PFSK-1 (cell line): ENCODE data around the gene KATNAL2.

Experiments used
- POLR2AphosphoS5 ChIP-seq: IDR thresholded peaks from 2 replicates; pipeline ENCODE4 v1.6.1; 2012; ENCODE audit warnings: low read depth, mild to moderate bottlenecking, control low read depth, low read length, moderate library complexity
- REST ChIP-seq, 2 experiments: IDR thresholded peaks; 2 replicates each; pipeline versions ENCODE4 v1.6.1 to v1.8.0; 2011 to 2012; ENCODE audit warnings: low read depth in 2 of 2, low read length in 2 of 2, control low read depth in 1 of 2, inconsistent platforms in 1 of 2, mild to moderate bottlenecking in 1 of 2, moderate library complexity in 1 of 2; ENCODE audit not compliant: insufficient read depth in 1 of 2
- SIN3A ChIP-seq: IDR thresholded peaks from 2 replicates; pipeline ENCODE4 v1.6.1; 2012; ENCODE audit warnings: mild to moderate bottlenecking, low read length, moderate library complexity, borderline replicate concordance; ENCODE audit not compliant: insufficient read depth
- TAF1 ChIP-seq: IDR thresholded peaks from 2 replicates; pipeline ENCODE4 v1.6.1; 2012; ENCODE audit warnings: low read length, control low read depth, borderline replicate concordance; ENCODE audit not compliant: insufficient read depth

- TF ChIP-seq REST (IDR thresholded peaks at IDR 0.05; ENCODE audit: insufficient read depth in 1 of 2, low read depth in 2 of 2, low read length in 2 of 2) = no peak
- no peak for TF ChIP-seq POLR2AphosphoS5
- no peak for TF ChIP-seq SIN3A
- no peak for TF ChIP-seq TAF1
Observed at GRCh38 chr18:47054369-47054768, 137.0 kb downstream of the KATNAL2 start.
